GM15510 (cell line): ENCODE data around the gene CFAP97.

ENCODE experiments used
- POLR2A ChIP-seq: IDR thresholded peaks from 3 replicates; pipeline ENCODE4 v1.6.1; 2011; ENCODE audit warnings: borderline replicate concordance; ENCODE audit not compliant: insufficient read length; ENCODE audit errors: extremely low read depth

Gene CFAP97

GRCh38 chr4:185203486-185204237, at the start of gene CFAP97:
CFAP97 (minus strand) TSS chr4:185204000; CDS start chr4:185191196, 12,804 bp downstream.
- peak; percentile 73 for TF ChIP-seq POLR2A

DNA sequence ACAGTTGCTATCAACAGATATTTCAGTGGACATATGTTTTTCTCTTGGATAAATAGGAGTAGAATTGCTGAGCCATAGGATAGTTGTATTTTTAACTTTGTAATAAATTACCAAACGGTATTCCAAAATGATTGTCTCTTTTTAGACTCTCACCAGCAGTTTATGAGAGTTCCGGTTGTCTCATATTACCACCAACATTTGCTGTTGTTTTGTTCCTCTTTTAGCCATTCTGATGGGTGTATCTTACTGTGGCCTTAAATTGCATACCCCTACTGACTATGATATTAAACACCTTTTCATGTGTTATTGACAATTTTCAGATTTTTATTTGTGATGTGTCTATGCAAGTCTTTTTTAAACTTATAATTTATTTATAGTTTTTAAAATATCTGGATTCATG, 45.3 kb upstream of the CFAP97 start:
- TF ChIP-seq POLR2A: no peak

DNA sequence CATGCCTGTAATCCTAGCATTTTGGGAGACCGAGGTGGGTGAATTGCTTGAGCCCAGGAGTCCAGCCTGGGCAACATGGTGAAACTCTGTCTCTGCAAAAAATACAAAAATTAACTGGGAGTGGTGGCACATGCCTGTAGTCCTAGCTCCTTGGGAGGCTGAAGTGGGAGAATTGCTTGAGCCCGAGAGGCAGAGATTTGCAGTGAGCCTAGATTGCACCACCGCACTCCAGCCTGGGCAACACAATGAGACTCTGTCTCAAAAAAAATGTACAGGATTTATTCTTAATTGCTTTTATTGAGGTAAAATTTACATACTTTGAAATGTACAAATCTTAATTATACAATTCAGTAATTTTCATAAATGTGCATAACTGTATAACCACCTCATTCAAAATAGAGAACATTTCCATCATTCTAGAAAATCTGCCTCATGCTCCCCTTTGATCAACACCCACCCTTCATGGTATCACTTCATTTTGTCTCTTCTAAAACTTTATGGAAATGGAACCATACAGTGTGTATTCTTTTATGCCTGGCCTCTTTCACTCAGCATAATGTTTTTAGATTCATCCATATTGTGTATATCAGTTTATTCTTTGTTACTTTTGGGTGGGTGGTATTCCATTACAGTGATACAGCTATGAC, 44.7 kb upstream of the CFAP97 start:
- TF ChIP-seq POLR2A: no peak

DNA sequence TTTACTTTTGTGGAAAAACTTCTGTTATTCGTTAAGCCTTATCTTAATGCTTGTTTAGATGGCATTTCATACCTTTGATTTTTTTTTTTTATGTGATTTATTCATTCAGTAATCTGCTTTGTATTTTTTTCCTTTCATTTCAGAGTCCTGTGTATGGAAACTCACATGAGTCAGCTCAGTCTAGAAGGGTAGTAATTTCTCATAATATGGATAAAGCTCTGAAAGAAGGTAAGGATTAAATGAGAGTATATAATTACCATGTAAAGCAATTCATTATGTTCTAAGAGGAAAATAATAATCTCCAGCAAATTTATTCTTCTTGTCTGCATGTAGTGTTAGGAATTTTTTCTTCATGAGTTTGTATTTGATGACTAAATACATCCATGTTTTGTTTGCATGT, 43.4 kb upstream of the CFAP97 start:
- TF ChIP-seq POLR2A: no peak

GRCh38 chr4:185246453-185246852, 42.7 kb upstream of the CFAP97 start:
- no peak for TF ChIP-seq POLR2A

- TF ChIP-seq POLR2A: no peak
Measured at GRCh38 chr4:185244763-185245162, 41.0 kb upstream of the CFAP97 start.

DNA sequence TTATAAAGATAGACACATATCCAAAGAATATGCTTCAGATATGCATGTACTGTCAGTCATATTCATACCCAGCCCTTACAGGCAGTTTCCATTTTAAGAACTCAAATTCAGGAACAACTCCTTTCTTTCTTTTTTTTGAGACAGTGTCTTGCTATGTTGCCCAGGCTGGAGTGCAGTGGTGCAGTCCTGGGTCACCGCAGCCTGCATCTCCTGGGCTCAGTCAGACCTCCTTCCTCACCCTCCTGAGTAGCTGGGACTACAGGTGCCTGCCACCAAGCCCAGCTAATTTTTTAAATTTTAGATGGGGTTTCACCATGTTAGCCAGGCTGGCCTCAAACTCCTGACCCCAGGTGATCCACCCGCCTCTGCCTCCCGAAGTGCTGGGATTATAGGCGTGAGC, 40.1 kb upstream of the CFAP97 start:
- TF ChIP-seq POLR2A: no peak

- no peak for TF ChIP-seq POLR2A
Measured at GRCh38 chr4:185242749-185243533, 39.1 kb upstream of the CFAP97 start.

GRCh38 chr4:185238750-185239149, 35.0 kb upstream of the CFAP97 start:
- no peak for TF ChIP-seq POLR2A

DNA sequence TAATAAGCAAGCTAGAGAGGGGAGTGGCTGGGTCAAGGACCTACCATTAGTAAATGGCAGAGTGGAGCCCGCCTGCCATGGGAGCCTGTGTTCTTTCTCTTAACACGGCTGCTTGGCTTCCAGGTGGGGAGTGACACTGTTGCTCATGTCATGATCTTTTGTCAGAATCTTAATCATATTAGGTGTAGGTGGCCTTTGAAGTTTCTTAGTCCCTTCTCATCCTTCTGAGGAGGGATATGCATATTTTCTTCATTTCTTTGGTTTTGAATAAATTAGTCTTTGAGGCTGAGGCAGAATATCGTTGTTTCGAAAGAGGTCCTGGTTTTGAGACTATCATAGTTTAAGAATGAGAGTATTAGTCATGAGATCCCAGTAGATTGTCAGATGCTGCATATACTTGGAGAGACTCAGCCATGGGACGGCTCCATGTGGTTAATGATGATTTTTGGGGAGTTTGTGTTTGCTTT, 34.4 kb upstream of the CFAP97 start:
- no peak for TF ChIP-seq POLR2A

DNA sequence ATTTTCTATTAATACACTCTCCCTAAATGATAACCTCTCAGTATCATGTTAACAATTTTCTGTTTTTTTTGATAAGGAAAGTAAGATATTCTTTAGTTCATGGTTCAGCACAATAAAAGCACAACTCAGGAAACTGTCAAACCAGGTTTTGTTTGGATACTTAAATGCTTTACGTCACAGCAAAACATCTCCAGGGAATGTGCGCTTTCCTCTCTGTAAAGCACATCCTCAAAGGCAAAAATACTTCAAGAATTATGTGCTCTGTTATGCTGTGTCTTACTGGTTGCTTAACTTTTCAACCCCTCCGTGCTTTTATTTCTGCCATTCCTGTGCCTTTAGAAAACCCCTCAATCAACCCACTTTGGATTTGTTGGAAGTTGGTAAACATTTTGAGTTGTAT, 33.4 kb upstream of the CFAP97 start:
- TF ChIP-seq POLR2A: no peak

GRCh38 chr4:185235843-185236503, 32.2 kb upstream of the CFAP97 start:
- no peak for TF ChIP-seq POLR2A

DNA sequence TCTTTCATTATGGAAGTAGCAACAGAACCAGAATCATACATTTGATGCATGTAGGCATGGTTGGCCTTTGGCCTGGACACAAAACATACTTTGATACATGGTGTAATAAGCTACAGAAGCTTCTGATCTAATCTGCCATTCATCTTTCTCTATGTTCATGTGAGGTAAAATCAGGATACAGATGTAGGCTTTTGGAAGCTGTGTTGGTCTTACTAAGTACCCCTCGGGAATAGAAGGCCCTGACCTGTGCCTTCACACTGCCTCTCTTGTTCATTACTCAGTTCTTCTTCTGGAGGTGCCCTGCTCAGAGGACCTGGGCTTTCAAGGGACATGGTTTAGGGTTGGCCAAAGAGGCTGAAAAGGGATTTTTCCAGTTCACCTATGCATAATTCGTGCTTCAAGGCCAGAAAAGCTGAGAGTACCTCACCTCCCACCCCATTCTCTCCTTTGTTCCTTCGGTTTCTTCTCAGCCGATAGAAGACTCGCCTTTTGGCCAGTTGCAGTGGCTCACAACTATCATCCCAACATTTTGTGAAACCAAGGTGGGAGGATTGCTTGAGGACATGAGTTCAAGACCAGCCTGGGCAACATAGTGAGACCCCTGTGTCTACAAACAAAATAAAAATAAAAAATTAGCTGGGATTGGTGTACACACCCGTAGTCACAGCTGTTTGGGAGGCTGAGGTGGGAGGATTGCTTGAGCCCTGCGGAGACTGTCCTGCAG, 31.5 kb upstream of the CFAP97 start:
- TF ChIP-seq POLR2A: no peak

DNA sequence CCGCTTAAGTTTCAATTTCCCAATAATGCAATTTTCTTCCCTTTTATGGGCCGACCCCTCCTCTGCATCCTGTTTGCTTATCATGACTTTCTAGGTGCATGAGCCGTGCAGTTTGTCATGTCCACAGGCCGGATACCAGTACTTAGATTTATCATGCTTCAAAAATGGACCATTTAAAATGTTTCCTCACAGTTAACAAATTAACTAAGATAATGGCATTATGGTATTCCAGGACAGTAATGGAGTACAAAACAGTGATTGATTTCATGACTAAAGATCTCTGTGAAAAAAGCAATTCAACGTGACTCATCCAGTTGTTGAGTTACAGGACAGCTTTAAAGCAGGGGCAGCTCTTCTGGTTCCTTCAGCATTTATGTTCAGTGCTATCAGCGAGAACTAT, 28.6 kb upstream of the CFAP97 start:
- no peak for TF ChIP-seq POLR2A

- TF ChIP-seq POLR2A: no peak
Measured at GRCh38 chr4:185229021-185229818, 25.4 kb upstream of the CFAP97 start.
